ENCODE results near the gene EHMT1. TPM values are rescaled to one million over a fixed set of nuclear protein-coding genes. Genes with fewer than 3 reads are reported as not detected.

Gene EHMT1
- 64.2 TPM for total RNA-seq

DNA sequence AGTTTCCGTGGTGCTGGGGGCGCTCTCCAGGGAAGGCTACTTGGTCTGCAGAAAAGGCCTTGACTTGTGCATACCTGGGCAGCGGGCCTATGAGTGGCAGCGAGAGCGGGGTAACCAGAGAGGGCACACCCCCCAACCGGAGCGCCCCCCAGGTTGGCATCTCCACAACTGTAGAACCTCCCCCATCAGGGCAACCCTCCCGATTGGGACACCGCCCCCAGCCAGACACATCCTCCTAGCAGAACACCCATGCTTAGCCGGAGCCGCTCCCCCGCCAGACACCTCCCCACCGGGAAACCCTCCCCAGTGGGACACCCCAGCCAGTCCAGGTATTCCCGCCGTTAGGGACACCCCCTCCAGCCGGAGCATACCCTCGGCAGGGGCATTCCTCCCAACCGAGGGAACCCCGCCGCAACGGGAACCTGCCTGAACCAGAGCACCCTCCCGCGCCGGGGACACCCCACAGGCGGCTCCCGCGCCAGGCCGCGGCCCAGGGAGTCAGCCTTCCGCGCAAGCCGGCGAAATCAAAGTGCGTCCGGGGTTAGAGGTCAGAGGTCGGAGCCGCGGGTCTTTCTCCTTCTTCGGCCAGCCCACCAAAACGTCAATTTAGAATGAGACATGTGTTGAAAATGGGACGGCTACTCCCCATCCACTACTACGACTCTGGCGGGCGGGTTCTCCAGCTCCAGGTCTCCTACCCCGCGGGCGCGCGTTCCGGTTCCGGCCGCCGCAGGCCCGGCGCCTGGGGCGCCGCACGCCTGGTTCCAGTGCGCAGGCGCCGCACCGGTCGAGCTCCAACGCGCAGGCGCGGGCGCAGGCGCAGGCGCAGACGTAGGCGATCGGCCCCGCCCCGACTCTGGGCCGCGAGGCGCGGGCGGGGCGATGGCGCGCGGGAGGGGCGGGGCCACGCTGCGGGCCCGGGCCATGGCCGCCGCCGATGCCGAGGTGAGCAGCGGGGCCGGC is at the start of gene EHMT1:
EHMT1 (plus strand) TSS at position 901 of the 963 bp plus-strand sequence; CDS start at position 925, 24 bp downstream.
- ATAC-seq, result peak; percentile 68
- DNase-seq (ENCODE audit: low spot score), result peak; percentile 91

DNA sequence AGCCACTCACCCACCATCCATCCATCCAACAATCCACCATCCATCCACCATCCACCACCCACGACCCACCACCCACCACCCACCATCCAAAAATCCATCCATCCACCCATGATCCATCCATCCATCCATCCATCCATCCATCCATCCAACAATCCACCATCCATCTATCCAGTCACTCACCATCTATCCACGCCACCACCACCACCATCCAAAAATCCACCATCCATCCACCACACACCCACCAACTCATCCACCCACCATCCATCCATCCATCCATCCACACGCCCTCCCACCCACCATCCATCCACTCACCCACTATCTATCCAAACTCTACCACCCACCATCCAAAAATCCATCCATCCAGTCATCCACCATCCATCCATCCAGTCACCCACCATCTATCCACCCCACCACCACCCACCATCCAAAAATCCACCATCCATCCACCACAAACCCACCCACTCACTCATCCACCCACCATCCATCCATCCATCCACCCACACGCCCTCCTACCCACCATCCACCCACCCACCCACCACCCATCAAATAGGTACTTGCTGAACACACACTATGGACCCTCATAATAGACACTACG is 49.1 kb upstream of the EHMT1 start:
- DNase-seq (ENCODE audit: low spot score) (no peak), ATAC-seq (no peak)

DNA sequence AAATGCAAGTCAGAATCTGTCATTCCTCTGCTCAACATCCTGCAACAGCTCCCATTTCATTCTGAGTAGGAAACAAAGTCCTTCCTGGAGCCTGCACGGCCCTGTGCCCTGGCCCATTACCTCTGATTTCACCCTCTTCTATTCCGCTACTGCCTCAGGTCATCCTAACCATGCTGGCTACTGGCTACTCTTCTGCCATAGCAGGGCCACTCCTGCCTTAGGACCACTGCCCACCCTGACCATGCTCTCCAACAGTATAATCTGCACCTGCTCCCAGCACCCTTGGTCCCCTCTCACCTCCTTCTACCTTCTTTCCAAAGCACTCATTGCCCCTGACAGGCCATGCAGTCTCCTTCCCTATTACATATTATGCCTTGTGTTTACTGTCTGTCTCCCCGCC is 48.2 kb upstream of the EHMT1 start:
- no peak for DNase-seq (ENCODE audit: low spot score)
- ATAC-seq, result no peak

DNA sequence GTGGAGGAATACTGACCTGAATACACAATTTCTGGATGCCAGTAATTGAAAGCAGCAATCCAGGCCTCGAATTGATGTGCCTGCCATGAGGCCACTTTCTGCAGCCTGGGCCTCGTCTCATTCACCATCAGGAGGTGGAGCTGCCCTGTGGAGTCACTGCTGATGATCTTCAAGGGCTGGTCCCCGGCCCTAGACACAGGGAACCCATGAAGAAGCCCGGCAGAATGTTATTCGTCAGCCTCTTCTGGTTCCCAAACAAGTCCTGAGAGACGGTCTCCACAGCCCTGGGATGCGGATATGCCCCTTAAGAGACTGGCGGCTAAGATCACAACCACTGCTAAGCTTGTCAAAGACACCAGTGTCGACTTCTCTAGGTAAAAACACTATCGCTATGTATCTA is 44.6 kb upstream of the EHMT1 start:
- no peak for ATAC-seq
- no peak for DNase-seq (ENCODE audit: low spot score)

DNA sequence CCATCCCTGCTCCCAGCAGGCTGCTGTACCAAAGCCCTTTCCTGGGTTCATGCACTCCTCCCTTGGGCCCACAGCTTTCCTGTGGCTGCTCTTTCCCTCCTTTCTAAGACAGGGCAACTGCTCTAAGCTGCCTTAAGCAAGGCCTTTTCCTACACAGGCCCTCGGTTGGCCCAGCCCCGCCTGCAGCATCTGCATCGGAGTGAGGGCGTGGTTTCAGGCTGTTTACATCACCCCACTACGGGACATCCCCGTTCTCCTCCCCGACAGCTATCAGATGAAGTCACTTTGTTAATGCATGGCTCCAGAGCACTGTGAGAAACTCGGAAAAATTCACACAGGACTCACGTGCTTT is 43.5 kb upstream of the EHMT1 start:
- no peak for ATAC-seq
- DNase-seq (ENCODE audit: low spot score), result no peak

DNA sequence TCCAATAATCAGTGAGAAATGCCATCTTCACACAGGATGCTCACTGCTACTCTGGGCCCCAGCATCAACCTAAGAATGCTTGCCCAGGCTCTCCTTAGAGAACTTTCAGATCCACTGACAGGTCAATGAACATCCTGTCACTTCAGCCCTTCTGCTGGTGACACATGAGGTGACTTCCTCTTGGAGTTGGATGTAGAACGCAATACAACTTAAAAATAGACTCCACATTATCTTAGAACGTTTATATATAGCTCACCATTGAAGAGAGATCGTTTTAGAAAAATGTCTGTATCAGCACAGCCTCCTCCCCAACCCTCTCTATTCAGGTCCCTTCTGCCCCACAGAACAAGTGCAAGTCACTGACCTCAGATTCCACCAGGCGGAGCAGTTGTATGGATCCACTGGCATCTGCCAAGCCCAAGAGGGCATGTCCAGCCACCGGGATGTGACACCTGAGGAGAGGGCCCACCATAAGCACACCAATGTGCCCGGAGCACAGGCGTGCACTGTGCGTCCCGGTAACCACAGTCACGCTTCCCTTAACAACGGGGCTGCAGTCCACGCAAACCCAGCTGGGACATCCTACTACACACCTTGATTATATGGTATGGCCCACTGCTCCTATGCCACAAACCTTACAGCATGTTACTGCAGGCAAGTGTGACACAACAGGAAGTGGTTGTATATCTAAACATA is 42.9 kb upstream of the EHMT1 start:
- DNase-seq (ENCODE audit: low spot score) (no peak), ATAC-seq (no peak)

DNA sequence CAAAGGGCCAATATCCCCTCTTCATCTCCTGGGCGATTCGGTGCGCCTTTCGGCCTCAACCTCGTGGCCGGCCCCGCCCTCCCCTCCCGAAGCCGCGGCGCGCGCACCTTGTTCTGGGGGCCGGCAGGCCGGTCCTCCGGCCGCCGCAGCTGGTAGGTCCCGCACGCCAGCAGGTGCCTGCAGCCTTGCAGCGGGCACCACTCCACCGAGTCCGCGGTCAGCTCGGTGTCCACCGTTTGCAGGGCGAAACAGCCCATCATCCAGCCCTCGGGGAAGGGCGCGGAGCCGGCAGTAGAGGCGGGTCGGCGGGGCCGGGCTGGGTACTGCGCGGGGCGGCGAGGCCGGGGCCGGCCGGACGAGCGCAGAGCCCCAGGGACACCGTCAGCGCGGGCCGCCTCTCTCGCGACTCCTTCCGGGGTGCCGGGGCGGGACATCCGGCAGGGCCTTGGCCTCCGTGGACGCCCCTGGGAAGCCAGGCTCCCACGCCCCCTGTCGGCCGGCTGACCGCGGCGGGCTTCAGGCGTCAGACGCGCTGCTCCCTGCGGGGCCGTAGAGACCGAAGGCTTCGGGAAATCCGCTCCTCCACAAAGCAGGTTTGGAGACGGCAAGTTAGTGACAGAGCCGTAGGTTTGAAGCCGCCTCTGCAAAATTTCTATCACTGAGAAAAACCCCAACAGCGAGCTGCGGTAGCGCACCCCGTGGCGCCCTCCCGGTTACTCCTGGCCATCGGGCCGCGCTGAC is 40.1 kb upstream of the EHMT1 start, which contains the start of gene DPH7:
DPH7 (minus strand) TSS at position 408 of the 741 bp plus-strand sequence; CDS start at position 260, 148 bp downstream.
- DNase-seq (ENCODE audit: low spot score), result peak; percentile 97
- ATAC-seq, result peak; percentile 97

DNA sequence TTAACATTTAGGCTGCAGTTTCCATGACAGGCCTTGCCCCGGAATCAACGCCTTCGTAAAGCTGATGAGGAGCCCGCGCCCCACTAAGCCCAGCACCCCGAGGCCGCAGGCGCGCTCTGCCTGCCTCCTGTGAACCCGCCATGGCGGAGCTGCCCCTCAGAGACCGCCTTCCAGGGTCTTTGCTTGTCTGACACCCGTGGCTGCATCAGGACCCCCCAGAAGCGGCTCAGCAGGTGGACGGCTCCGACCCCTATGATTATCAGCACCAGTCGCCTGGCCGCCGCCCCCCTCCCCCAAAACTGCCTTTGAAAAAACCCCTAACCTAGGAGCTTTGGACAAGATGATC is 39.6 kb upstream of the EHMT1 start:
- DNase-seq (ENCODE audit: low spot score) (no peak), ATAC-seq (no peak)

DNA sequence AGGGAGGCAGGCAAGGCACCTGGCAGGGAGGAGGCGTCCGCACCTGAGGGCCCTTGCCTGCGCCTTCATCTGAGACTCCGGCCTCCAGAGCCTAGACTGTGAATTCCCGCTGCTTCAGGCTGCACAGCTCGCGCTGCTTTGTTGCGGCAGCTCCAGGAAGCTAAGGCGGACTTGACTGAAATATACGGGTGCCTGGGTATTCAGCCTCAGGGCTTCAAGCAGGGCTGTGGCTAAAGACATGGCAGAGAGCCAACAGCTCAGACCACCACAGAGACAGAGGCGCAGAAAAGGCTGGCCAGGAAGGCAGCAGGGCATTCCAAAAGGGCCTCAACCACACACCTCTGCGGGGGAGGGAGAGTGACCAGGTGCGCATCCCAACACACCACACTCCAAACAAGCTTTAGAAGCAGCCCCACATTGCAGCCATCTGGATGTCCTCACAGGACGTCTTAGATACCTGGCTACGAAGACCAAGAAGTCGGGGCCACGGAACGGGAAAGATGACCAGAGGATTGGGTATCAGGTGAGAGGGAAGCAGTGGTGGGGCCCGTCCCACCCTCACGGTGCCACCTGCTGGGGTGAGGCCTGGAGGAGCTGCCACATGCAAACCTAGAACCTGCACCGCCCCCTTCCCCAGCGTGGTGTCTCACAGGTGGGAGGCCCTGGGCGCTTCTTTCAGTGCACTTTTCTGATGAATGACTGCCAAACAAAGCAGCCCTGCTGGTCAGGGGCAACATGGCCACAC is 38.4 kb upstream of the EHMT1 start:
- ATAC-seq (no peak), DNase-seq (ENCODE audit: low spot score) (no peak)

DNA sequence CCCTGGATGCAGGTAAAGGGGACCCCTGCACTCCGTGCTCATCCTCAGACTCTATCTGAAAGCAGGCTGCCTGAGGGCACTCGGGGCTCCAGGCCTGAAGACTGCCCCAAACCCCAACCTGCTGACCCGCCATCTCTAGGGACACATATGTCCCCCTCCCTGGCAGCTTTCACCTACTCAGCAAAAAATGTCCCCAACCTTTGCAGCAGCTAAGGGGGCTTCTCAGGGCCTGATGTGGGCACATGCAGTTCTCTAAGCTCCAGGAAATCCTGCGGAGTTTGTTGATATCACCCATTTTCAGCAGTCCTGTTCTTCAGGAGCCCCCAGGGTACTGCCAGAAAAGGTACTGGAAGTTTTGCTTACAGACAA is 37.9 kb upstream of the EHMT1 start:
- DNase-seq (ENCODE audit: low spot score) (no peak), ATAC-seq (no peak)

DNA sequence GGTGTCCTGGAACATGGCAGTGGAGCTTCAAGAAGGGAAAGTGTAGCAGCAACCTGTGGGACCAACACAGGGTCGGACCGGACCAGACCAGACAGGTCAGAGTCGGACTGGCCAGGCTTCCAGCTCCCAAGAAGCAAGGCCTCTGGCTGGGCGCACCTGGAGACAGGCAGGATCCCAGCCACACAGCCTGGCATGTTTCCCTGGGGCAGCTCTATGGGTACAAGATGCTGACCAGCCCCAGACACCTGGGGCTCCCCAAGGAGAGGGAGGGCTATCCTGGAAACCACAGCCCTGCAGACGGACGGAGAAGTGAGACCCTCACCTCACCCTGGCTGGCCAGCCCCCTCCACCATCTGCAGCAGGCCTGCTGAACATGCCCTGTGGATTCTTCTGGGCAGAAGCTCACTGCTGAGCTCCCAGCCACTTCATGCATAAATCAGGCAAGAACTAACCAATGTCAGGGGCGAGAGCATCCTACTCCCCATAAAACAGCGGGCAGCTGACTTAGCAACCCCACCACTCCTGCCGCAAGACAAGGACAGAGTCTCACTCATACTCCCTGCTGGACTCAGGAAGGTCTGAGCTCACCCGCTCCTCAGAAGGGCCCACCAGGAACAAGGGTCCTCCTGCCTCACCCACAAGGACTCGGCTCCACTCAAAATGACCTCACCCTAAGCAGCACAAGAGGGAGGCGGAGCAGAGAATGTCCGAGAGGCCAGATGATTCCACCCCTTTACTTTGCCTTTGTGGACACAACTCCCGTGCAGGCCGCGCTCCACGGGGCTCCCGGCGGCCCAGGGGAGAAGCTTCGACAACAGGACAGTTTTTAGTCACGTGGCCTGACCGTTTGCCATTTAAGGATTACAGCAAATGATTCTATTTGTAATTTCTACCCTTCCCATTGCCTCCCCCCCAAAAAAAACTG is 37.2 kb upstream of the EHMT1 start:
- DNase-seq (ENCODE audit: low spot score) (no peak), ATAC-seq (no peak)

DNA sequence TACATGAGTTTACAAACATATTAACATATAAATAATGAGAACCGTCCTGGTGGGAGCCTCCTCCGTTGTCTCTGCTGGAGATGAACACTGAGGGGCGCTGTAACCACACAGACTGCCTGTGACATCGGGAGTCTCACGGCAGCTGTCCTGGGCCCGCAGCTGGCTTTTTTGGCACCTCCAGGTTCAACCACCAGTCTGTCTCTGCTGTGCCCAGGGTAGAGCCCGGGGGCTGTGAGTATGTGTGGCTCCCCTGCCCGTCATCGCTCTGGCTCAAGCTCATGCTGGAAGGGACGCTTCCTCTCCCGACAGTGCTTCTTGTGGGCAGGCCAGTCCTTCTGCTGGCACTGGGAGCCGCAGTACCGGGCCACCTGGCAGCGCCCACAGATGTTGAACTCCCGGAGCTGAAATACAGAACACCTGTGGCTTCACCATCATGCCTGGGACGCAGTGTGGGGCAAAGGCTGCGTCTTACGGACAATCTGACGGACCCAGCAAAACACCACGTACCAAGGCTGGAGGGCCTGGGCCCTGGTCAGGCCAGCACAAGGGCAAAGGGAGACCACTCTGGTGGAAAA is 36.4 kb upstream of the EHMT1 start:
- ATAC-seq, result no peak

DNA sequence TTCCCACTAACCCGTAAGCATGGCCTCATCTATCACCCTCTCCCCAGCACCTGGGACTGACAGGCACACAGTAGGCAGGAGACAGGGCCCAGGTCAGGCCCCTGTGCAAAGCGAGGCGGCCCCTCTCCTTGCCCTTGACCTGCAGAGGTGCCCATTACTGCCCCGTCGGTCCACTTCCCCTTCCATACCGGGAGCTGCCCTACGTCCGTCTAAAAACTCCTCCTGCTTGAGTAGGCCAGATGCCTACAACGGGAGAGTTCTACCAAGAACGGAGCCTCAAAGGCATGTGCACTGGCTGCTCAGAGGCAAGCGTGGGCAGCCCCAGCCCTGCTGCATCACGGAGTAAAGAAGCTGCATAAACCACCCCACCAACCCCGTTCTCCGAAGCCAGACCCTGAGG is 35.5 kb upstream of the EHMT1 start:
- no peak for DNase-seq (ENCODE audit: low spot score)

More for the DNA sequence above, 36.4 kb upstream of the EHMT1 start:
- DNase-seq (ENCODE audit: low spot score), result no peak

DNA sequence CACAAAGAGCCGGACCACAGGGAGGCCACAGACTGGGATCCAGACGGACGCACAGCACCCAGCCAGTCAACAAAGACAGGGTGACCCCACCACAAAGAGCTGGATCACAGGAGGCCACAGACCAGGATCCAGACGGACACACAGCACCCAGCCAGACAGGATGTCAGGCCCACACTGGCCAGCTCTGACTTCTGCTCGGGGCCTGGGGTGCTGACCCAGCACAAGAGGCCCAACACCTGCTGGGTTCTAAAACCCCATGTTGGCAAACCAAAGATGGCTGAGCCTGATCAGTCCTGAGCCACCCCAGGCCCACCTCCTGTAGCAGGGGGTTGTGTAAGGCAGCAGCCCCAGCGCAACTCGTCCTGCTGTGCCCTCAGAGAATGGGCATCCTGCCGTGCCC is 34.8 kb upstream of the EHMT1 start:
- DNase-seq (ENCODE audit: low spot score) (no peak), ATAC-seq (no peak)

More for the DNA sequence above, 35.5 kb upstream of the EHMT1 start:
- ATAC-seq, result no peak

DNA sequence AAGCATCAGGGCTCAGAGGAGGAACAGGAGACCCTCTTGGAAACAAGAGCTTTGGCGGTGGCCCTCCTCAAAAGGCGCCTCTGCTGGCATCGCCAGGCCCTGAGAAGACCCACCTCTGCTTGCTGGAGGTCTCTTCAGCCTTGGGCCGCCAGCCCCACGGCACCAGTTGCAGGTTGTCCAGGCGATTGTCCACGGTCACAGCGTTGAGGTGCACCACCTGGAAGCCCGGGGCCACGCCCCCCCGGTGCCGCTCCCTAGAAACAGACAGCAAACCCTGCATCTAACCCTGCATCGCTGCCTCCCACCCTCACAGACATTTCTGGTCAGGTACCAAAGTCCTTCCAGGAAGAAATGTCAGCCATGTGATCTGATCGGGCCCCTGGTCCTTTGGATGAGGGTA is 32.0 kb upstream of the EHMT1 start:
- ATAC-seq (no peak), DNase-seq (ENCODE audit: low spot score) (no peak)

DNA sequence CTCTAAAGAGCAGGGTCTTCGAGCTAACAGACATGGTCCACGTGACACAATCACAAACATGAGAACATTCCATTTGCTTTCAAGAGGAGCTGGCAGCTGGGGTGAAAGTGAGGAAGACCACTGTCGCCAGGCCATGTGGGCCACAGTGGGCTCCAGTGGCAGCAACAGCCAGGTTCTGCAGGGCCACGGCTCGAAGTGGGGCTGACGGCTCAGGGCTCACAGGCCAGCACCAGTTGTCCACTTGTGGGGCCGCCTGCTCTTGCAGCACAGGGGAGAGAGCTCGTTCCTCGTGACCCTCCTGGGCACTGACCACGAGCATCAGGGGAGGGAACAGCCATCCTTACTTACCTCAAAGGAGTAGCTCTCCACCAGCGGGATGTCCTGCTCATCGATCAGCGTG is 30.5 kb upstream of the EHMT1 start:
- ATAC-seq (no peak), DNase-seq (ENCODE audit: low spot score) (no peak)

DNA sequence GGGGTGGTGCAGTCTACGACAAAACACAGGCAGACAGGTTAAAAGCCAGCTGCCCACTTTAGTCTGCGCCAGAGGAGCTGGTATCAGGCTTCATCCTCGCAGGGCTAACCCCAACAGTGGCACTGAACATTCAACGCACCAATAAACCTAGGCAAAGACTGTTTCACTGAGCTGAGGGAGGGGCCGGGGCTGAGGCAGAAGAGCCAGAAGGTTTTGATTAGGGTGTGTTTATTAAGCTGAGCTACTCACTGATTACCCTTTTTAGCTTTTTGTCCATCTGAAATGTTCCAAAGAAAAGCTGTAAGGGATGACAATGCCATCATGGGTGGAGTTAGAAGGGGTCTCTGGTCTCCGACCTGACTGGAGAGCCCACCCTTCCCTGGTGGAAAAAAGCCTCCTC is 29.9 kb upstream of the EHMT1 start:
- ATAC-seq (no peak), DNase-seq (ENCODE audit: low spot score) (no peak)

DNA sequence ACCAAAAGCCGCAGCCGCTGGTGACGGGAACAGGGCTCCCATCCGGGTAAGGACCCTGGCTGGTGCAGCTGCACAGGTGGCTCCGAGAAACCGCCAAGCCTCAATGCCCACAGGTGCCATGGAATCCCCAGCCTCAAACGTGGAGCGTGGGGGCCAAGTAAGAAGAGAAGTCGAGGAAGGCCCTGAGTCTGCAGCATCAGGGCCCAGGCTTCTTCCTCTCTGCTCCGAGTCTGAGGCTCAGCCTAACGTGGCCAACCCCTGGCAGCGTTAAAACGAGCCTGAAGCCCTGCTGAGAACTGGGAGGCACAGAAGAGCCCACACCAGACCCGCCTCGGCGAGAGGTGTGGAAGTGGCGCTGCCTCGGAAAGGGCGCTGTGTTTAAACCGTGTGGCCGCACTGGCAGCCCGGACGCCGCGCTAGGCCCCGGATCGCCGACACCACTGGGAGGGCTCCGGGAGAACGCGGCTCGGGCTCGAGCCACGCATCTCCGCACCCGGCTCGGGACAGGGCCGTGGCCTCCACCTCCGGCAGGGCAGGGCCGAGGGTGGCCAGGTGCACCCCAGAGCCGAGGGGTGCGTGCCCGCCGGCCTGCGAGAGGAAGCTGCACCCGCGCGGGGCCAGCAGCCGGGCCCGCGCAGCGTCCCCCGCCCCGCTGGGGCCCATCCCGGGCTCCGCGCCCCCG is 29.2 kb upstream of the EHMT1 start:
- ATAC-seq (no peak), DNase-seq (ENCODE audit: low spot score) (no peak)

DNA sequence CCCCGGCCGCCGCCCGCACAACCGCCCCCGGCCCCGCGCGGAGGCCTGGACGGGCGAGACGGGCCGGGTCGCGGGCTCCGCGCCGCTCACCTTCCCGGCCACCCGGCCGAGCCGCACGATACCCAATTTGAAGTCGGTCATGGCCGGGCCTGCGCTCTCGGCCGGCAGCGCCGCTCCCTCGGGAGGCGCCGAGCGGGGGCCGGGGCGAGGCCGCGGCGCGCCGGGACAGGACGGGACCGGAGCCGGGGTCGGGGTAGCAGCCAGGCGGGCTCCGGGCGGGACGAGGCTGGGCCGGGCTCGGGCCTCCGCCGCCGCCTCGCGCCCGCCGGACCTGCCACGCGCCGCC is 28.7 kb upstream of the EHMT1 start:
- DNase-seq (ENCODE audit: low spot score) (no peak), ATAC-seq (no peak)
